ENCODE measurements around the gene LEUTX.
"Not testable (repeated sequence)": the region's sequence is repeated elsewhere in the genome, so short reads cannot be mapped to it uniquely, and the experiment has no call there.

LEUTX gene

DNA sequence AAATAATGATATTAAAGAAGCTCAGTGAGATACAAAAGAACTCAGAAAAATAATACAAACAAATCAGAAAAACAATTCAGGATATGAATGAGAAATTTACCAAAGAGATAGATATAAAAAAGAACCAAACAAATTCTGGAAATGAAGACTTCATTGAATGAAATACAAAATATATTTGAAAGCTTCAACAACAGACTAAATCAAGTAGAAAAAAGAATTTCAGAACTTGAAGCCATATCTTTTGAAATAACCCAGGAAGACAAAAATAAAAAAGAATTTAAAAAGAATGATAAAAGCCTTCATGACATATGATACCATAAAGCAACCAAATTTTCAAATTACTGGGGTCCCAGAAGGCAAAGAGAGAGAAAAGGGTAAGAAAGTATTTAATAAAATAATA lies 9.6 kb downstream of the LEUTX start:
- DNase-seq, result no peak

- peak; percentile 84 for DNase-seq
These were observed 14.4 kb downstream of the LEUTX start for GRCh38 chr19:39792999-39793546.

DNA sequence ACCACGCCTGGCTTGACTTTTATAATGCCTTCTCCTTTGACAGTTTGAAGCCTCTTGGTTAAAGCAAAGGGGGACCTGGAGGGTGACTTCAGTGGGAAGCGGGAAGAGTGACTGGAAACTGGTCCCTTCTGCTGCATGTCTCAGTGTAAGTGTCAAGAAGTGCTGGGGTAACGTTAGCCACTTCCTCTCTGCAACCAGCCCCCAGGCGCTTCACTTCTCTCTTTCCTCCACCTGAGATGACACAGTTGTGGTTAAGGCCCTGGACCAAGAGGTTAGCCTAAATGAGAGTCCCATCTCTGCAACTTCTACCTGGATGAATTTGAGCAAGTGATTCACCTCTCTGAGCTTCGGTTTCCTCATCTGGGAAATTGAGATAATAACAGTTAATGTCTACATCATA lies 16.3 kb downstream of the LEUTX start:
- no peak for DNase-seq

DNA sequence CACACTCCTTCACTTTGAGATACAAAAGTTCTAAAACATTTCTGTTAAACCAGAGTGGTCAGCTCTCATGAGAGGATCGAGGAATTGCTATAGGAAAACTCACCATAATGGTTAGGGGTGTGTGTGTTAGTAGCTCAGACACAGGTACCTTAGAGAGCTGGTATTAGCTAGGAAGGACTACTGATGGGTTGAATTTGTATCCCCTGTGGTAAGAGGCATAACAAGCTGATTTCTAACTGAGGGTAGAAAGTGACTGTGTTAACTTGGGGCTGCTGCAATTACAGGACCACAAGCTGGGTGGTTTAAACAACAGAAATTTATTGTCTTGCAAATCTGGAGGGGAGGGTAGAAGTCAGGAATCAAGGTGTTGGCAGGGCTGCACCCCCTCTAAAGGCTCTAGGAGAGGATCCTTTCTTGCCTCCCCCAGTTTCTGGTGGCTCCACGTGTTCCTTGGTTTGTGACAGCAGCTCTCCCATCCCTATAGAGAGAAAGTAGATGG lies 17.4 kb downstream of the LEUTX start:
- DNase-seq, result no peak

GRCh38 chr19:39797083-39797482 lies 18.4 kb downstream of the LEUTX start:
- DNase-seq, result no peak

GRCh38 chr19:39802958-39803357 lies 24.3 kb downstream of the LEUTX start:
- DNase-seq, result peak; percentile 55

- peak; percentile 33 for DNase-seq
These were observed 26.4 kb downstream of the LEUTX start for GRCh38 chr19:39805104-39805503.

- no peak for DNase-seq
These were observed 29.3 kb downstream of the LEUTX start for GRCh38 chr19:39807846-39808364.

DNA sequence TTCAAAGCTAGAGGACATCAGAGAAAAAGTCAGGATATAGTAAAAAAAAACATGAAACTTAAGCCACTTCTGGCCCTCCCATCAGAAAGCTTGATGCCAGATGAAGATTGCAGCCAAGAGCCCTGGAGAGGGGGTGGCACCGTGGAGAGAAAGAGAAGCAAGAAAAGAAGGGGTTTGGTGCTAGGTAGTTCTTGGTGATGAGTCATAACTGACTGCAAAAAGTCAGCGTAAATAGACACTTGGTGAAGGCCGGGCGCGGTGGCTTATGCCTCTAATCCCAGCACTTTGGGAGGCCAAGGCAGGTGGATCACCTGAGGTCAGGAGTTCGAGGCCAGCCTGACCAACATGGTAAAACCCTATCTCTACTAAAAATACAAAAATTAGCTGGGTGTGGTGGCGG lies 30.0 kb downstream of the LEUTX start:
- not testable (repeated sequence) for DNase-seq

DNA sequence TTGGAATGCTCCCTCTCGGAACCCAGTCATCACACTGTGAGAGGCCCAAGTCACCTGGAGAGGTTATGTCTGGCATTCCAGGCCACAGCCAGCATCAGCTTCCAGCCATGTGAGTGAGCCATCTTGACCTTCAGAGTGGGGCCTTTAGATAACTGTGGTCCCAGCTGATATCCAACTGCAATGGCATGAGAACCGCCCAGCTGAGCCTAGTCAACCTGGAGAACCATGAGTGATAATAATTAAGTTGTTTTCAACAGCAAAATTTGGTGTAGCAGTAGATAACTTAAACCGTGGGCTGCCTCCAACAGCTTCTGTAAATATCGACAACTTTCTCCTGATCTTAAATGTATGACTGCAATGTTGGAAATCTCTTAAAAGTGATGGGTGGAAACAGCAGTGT lies 30.7 kb downstream of the LEUTX start:
- no peak for DNase-seq

DNA sequence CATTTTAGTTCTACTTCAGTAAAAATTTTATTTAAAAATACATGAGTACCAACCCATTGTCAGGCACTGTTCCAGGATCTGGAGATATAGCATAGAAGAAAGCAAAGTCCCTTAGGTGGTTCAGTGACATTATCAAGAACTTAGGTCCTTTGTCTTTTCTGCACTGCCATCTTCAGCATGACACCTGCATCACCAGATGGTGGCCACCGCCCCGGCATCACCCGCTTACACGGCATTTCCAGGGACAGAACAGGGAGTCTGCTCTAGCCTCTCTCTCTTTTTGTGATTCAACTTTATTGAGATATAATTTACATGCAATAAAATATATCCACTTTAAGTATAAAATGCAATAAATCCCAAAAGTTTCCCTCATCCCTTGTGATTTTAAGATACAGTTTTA lies 31.8 kb downstream of the LEUTX start:
- peak; percentile 17 for DNase-seq

DNA sequence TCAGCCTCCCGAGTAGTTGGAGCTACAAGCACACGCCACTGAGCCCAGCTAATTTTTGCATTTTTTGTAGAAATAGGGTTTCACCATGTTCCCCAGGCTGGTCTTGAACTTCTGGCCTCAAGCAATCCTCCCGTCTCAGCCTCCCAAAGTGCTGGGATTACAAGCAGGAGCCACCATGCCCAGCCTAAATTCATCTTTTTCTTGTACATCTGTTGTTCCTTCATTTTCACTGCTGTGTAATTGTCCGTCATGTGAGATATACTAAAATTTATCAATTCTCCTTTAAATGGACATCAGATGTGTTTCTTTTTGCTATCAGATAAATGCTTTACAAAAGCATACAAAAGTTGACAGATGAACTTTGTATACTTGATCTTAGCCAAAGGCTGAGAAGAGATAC lies 32.4 kb downstream of the LEUTX start:
- no peak for DNase-seq

GRCh38 chr19:39813264-39813993 lies 34.8 kb downstream of the LEUTX start:
- DNase-seq, result no peak

DNA sequence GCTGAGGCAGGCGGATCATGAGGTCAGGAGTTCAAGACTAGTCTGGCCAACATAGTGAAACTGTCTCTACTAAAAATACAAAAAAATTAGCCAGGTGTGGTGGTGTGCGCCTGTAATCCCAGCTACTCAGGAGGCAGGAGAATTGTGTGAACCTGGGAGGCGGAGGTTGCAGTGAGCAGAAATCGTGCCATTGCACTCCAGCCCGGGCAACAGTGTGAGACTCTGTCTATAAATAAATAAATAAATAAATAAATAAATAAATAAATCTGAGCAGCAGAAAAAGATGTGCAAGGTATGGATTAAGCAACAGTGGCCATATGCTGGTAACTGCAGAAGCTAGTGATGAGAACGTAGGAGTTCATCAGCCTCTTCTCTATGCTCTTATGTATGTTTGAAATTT lies 35.5 kb downstream of the LEUTX start:
- DNase-seq, result not testable (repeated sequence)

DNA sequence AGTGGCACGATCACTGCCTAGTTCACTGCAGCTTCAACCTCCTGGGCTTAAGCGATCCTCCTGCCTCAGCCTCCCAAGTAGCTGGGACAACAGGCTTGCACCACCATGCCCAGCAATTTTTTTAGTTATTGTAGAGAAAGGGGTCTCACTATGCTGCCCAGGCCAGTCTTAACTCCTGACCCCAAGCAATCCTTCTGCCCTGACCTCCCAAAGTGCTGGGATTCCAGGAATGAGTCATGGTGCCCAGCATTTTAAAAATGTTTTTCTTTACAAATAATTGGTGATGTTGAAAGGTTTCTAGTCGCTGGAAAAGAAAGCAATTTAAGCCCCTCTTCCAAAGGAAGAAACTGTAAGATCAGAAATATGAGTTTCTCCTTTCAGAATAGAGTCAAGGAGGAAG lies 35.9 kb downstream of the LEUTX start:
- no peak for DNase-seq

- no peak for DNase-seq
These were observed 37.8 kb downstream of the LEUTX start for GRCh38 chr19:39816287-39817048.

DNA sequence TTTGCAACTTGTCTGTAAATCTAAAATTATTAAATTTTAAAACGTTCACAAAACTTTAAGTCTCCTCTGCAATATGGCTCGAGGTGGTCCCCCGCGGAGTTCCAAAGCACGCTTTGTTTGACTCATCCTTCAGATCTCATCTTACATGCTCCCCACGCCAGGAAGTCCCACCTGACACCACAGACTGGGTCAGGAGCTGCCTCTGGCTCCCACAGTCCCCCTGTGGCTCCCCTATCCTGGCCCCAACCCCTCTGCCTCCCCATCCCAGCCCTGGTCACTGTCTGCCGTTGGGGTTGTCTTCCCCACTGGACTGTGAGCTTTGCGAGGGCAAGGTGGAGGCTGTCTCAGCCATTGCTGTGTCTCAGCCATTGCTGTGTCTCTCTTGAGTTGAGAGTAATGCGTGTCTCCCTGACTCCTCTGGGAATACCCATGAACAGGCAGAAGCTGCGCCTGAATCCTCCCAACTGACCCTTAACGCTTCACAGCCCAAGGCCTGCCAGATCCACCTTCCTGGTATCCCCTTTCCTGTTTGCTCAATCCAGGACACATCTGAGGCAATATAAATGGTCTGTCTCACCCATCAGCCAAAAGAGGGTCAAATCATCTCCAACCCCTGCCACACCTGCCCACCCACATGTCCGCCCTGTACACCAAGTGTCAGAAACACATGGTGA lies 39.4 kb downstream of the LEUTX start:
- no peak for DNase-seq

- DNase-seq, result no peak
These were observed 40.0 kb downstream of the LEUTX start for GRCh38 chr19:39818626-39819097.

- DNase-seq, result no peak
These were observed 41.1 kb downstream of the LEUTX start for GRCh38 chr19:39819786-39820185.

DNA sequence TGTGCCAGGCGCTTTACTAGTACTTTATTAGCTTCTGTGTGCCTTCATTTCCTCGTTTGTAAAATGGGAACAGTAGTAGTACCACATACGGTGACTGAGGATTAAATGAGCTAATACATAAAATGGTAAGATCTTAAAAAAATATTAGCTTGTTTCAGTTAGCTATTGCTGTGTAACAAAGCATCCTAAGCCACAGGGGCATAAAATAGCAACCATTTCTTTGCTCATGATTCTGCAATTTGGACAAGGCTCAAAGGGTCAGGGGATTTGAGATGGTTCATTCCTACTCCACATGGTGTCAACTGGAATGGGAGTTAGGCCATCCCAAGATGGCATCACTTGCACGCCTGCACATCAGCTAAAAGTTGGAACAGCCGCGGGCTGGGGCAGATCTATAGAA lies 42.0 kb downstream of the LEUTX start:
- no peak for DNase-seq

- peak; percentile 36 for DNase-seq
These were observed 45.0 kb downstream of the LEUTX start for GRCh38 chr19:39823686-39824085.

GRCh38 chr19:39824143-39825092 lies 45.8 kb downstream of the LEUTX start:
- peak; percentile 99 for DNase-seq
